Umbilical cord (tissue), 2 donors: Measurements from ENCODE around the gene AFF4. TPM values are rescaled to one million over a fixed set of nuclear protein-coding genes. Genes with fewer than 3 reads are reported as not detected.
"Not testable (repeated sequence)": the region's sequence is repeated elsewhere in the genome, so short reads cannot be mapped to it uniquely, and the experiment has no call there.

Experiments used
- DNase-seq: peaks from one replicate; pipeline ENCODE4 v3.0.0-alpha.2; 2015; ENCODE audit warnings: low spot score
- total RNA-seq: library from RNA; depleted of rRNA; stranded (reverse); fragments of >200 nt; gene quantifications from one replicate; pipeline ENCODE4 v1.2.3, GENCODE V29; 2014; ENCODE audit warnings: low replicate concordance; ENCODE audit not compliant: insufficient read depth

Gene AFF4
- total RNA-seq, 1 donor from 2014 or later, result 47.7 TPM

DNA sequence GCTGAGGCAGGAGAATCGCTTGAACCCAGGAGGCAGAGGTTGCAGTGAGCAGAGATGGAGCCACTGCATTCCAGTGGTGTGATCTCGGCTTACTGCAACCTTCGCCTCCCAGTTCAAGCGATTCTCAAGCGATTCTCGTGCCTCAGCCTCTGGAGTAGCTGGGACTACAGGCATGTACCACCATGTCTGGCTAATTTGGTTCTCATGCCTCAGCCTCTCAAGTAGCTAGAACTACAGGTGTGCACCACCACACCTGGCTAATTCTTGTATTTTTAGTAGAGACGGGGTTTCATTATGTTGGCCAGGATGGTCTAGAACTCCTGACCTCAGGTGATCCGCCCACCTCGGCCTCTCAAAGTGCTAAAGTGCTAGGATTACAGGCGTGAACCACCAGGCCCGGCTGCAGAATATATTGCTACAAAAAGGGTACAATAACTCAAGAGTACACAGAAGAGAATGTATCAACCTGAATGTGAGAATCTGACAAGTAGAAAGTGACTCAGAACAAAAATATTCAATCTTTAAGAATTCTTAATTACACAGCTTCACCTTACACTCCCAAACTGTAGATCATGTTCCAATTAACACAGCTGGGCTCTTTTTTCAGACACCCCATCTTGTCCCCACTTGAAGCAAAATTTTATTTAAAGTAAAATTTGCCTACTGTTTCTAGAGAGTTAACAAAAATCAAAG lies 2.2 kb downstream of the AFF4 start:
- not testable (repeated sequence) for DNase-seq

DNA sequence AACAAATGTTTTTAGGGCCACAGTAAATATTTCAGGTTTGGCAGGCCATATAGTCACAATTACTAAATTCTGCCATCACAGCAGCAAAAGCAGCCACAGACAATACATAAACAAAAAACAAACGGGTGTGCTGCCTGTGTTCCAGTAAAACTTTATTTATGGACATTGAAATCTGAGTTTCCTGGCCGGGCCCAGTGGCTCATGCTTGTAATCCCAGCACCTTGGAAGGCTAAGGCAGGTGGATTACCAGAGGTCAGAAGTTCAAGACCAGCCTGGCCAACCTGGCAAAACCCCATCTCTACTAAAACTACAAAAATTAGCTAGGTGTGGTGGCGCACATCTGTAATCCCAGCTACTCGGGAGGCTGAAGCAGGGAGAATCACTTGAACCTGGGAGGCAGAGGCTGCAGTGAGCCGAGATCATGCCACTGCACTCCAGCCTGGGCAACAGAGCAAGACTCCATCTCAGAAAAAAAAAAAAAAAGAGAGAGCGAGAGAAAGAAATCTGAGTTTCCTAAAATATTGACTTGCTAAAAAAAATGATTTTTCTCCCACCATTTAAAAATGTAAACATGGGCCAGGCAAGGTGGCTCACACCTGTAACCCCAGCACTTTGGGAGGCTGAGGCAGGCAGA lies 7.2 kb downstream of the AFF4 start:
- DNase-seq, result not testable (repeated sequence)

DNA sequence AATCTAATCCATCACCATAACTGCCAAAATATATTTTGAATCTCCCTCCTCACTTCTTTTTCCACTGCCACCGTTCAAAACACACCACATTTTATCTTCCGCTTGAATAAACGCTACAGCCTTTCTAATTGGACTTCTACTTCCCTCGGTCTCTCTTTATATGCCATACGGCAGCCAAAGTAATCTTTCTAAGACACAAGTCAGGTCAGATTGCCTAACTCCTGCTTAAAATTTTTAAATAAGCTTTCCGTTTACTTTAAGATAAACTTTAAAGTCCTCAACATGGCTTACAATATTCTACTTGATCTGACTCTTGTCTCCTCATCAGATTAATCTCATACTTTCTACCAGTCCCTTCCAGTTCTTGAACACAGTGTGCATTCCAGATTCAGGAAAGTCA lies 9.7 kb downstream of the AFF4 start:
- peak; percentile 73 for DNase-seq

DNA sequence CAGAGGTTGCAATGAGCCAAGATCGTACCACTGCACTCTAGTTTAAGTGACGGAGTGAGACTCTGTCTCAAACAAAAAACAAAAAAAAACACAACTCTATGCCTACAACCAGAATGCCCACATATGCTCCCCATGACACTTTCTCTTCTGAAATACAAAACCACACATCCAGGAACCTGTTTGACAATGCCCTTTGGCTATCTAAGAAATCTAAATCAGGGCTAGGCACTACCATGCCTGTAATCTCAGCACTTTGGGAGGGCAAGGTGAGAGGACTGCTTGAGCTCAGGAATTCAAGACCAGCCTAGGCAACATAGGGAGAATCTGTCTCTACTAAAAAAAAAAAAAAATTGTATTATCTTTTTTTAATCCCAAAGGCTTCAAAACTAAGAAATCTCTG lies 10.6 kb downstream of the AFF4 start:
- DNase-seq, result no peak

DNA sequence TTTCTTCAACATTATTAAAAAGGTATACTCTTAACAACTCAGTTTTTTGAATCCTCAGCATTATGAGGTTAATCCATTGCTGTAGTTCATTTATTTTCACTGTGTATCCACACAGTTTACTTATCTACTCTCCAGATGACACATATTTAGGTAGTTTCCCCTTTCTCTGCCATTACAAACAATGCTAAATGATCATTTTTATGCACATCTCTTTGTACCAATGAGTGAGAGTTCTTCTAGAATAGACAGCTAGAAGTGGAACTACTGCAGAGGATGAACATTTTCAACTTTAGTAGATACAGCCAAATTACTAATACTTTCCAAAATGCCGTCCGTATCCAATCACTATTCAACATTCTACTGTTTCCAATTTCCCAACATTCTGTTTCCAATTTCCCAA lies 11.5 kb downstream of the AFF4 start:
- DNase-seq, result no peak

DNA sequence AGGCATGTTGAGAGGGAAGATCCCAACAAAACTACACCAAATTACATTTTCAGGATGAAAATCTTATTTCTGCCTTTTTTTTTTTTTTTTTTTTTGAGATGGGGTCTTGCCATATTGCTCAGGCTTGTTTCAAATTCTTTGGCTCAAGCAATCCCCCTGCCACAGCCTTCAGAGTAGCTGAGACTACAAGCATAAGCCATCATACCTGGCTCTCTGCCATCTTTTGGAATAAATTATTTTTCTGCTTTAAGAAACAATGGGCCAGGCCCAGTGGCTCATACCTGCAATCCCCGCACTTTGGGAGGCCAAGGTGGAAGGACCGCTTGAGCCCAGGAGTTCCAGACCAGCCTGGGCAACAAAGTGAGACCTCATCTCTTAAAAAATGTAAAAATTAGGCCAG lies 14.3 kb downstream of the AFF4 start:
- DNase-seq, result no peak

DNA sequence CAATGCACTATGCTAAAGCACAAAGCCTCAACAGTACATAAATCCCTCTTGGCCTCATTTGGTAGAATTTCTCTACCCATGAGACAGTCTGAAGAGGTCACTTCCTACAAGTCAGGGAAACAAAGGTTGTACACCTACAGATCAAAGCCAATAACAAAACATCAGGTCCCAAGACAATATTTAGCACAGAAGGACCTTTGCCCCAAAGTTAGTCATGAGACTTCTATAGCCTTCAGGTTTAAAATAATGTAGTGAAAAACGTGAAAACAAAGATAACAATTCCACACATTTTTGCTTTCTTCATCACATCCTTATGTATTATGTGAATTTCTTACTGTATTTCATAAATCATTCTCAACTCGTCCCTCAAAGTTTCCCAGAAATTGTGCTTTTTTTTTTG lies 15.8 kb downstream of the AFF4 start:
- no peak for DNase-seq

DNA sequence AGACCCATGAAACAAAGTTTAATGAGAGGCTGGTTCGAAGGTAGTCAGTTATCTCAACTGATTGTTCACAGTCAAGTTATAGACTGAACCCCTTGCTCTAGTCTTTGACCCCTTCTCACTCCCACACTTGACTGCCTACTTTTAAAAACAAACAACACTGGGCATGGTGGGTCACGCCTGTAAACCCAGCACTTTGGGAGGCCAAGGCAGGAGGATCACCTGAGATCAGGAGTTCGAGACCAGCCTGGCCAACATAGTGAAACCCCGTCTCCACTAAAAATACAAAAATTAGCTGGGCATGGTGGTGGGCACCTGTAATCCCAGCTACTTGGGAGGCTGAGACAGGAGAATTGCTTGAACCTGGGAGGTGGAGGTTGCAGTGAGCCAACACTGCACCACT lies 18.1 kb downstream of the AFF4 start:
- not testable (repeated sequence) for DNase-seq

DNA sequence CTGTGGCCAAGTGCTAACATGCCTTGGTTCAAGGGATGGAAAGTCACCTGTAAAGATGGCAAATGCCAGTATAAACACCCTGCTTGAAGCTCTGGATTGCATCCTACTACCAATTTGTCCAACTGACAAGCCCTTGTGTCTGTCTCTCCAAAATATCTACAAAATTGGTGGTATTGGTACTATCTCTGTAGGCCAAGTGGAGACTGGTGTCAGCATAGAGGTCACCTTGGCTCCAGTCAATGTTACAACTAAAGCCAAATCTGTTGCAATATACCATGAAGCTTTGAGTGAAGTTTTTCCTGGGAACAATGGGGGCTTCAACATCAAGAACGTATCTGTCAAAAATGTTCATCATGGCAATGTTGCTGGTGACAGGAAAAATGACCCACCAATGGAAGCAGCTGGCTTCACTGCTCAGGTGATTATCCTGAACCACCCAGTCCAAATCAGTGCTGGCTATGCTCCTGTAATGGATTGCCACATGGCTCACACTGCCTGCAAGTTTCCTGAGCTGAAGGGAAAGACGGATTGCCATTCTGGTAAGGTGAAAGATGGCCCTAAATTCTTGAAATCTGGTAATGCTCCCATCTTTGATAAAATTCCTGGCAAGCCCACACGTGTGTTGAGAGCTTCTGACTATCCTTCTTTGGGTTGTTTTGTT lies 19.9 kb downstream of the AFF4 start:
- DNase-seq, result no peak

DNA sequence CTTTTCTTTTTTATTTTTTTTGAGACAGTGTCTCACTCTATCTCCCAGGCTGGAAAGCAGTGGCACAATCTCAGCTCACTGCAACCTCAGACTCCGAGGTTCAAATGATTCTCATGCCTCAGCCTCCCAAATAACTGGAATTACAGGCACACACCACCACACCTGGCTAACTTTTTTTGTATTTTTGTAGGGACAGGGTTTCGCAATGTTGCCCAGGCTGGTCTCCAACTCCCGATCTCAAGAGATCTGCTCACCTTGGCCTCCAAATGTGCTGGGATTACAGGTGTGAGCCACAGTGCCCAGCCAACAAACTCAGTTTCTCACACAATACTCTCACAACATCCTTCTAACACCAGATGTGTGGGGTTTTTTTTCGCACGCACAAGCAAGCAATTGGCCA lies 22.1 kb downstream of the AFF4 start:
- DNase-seq, result no peak

DNA sequence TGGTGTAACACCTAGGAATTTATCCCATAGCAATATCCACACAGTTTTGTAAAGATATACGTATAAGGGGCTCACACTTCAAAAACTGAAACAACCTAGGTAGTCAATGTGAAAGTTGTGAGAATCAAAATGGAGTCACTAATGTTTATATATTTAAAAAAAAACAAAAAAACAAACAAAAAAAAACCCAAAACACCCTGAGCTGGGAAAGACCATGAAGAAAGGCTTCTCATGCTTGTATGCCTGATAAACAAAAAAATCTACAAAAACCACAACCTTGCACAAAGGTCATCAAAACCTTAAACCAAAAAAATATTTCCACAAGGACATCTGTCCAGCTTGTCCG lies 35.4 kb downstream of the AFF4 start:
- DNase-seq, result no peak

DNA sequence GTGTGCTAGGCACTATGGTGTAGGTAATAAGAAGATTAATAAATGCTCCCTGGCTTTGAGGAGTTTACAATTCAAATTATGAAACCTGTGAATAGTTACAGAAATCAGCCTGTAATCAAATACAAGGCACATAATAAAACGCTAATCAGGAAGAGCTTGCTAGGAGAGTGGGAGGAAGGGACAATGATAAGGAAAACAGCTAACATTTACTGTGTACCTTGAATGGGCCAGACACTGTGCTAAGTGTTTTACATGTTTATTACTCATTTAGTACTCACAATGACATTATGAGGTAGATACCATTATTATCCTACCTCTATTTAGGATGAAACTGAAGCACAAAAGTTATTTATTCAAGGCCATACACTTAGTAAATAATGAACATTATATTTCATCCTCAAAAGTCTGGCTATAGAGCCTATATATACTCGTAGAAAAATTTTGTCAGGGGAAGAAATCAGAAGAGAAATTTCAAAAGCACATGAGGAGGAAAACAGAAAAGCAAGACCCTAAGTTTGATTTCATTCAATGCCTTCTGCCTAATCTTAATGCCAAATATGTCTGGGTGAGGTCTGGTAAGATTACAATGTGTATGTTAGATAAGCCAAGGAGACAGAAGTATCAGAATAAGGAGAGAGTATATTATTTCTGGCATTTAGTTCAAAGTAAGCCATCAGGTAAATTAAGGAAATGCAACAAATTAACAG lies 35.9 kb downstream of the AFF4 start:
- DNase-seq, result no peak

DNA sequence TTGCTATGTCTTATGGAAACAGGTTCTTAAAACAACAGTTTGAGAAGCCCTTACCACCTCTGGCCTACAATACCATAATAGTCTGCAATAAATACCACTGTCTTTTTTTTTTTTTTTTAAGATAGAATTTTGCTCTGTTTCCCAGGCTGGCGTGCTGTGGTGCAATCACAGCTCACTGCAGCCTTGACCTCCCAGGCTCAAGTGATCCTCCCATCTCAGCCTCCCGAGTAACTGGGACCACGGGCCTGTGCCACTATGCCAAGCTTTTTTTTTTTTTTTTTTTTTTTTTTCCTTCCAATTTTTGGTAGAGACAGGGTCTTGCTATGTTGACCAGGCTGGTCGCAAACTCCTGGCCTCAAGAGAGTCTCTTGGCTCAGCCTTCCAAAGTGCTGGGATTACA lies 37.0 kb downstream of the AFF4 start:
- DNase-seq, result no peak

DNA sequence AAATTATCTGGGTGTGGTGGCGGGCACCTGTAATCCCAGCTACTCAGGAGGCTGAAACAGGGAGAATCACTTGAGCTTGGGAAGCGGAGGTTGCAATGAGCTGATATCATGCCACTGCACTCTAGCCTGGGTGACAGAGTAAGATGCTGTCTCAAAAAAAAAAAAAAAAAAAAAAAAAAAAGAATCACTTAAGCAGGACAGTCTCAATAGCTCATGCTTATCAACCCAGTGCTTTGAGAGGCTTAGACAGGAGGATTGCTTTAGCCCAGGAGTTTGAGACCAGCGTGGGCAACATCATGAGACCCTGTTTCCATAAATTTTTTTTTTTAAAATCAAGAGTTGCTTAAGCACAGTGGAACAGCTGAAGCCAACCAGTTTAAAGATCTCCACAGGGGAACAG lies 47.3 kb downstream of the AFF4 start:
- DNase-seq, result no peak

DNA sequence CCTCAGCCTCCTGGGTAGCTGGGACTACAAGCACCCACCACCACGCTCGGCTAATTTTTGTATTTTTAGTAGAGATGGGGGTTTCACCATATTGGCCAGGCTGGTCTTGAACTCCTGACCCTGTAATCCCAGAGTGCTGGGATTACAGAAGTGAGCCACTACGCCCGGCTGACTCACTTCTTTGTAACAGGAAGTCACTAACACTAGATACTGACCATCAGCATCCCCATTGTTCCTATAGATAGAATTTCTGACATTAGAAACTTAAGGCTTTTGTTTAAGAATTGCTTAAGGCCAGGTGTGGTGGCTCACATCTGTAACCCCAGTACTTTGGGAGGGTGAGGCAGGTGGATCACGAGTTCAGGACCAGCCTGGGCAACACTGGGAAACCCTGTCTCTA lies 47.8 kb downstream of the AFF4 start:
- DNase-seq, result no peak

DNA sequence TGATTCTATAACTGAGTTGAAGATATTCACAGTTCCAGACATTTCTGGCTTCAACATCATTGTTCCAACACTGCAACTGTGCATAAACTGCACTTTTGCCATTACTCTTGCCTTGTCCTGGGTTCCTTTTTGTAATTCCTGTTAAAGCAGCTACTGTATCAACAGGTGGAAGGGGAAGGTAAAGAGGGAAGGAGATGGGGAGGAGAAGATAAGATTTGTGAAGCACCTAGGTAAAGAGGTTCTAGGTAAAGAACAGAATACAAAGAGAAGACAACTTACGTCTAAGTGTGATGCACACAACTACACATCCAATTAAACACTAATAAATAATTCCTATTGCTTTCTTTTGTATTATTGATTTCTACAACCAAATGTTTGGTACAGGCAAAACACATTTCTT lies 53.7 kb downstream of the AFF4 start:
- no peak for DNase-seq

DNA sequence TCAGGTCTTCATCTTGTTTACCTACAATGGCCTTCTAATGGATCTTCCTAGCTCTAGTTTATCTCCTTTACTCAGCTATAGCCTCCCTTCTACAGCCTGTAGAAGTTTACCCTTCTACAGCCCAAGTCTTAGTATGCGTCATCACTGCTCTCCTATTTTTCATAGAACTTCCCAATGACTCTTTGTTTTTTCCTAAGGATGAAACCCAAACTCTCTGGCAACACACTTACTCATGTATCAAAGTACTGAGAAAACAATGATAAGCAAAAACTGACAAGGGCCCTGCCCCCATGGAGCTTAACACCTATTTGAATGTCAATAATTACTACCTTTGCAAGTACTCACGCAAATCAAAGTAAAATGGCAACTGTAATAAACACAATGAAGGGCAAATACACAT lies 56.3 kb downstream of the AFF4 start:
- no peak for DNase-seq

DNA sequence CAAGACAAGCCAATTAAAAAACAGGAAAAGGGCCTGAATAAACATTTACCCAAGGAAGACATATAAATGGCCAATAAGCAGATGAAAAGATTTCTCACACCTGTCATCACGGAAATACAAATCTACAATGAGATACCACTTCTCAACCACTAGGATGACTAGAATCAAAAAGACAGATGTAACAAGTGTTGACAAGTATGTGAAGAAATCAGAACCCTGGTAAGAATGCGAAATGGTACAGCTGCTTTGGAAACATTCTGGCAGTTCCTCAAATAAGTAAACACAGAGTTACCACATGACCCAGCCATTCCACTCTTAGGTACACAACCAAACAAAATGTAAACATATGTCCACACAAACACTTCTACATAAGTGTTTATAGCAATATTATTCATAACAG lies 57.5 kb downstream of the AFF4 start:
- DNase-seq, result no peak

DNA sequence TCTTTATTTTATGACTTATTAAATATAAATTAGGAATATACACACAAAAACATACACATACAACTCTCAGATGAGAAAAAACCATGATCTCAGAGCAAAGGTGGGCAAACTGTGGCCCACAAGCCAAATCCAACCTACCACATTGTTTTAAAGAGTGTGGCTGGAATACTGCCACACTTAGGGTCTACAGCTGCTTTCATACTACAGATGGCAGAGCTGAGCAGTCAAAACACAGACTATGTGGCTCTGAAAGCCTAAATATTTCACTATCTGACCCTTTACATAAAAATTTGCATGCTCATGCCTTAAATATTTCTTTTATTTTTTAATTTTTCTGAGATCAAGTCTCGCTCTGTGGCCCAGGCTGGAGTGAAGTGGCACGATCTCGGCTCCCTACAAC lies 61.7 kb downstream of the AFF4 start:
- DNase-seq, result no peak

DNA sequence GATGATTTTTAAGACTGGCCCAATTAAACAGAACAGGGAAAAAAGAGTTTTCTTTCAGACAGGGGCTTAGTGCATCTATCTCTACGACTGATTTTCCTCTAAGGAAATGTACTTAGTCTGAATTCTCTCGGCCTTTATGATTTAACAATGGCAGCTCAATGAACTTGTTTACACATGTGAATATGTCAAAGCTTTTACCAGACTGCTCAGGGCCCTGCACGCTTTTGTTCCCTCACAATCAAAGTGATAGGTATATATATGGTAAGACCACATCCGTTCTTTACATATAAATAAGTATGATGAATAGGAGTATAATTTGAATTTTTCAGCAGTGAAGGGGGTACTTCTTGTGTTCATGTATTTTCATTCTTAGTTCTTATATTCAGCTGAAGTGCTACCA lies 62.4 kb downstream of the AFF4 start:
- no peak for DNase-seq

DNA sequence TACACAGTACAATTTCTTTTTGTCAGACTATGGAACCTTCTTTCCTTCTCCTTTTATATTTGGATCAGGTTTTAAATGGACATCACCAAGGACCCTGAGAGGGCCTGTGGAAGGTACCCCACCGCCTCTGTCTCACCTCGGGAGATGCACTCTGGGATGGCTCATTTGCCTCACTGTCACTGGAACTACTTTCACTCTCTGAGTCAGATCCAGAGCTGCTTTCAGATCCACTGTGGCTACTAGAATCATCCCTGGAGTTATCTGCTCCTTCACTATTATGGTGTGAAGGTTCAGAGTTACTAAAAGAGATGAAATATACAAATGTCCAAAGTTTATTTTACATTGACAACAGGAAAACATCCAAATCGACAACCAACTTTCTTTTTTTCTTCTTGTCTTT lies 65.3 kb downstream of the AFF4 start:
- no peak for DNase-seq

DNA sequence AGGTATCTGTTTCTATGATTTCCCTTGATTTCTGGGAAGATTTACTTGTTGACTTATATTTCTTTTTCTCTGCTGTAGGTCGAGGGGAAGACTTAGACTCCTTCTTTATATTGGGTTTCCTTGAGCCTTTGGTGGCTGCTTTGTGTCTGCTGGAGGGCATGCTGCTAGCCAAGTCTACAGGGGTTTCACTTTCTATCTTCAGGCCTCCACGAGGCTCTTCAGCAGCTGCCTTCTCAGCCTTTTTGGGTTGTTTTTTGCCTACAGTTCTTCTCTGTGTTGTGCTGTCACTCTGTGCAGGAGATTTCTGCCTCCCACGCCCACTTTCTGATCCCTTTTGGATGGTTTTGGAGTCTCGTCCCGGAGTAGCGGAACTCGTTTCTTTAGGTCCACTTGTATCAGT lies 66.7 kb downstream of the AFF4 start:
- no peak for DNase-seq
